Testis (tissue), 3 donors: ENCODE data around the gene LYST. TPM values are rescaled to one million over a fixed set of nuclear protein-coding genes. Genes with fewer than 3 reads are reported as not detected.
"Not testable (repeated sequence)": the region's sequence is repeated elsewhere in the genome, so short reads cannot be mapped to it uniquely, and the experiment has no call there.

Experiments
- DNase-seq: peaks from one replicate; pipeline ENCODE4 v3.0.0-alpha.2; 2019
- H3K27ac ChIP-seq, 2 donors: fragments of 200-600 bp; sonication (generic); one replicate each; pipeline ENCODE4 v1.5.1; 2019
- H3K27me3 ChIP-seq: fragments of 200-600 bp; sonication (generic); one replicate; pipeline ENCODE4 v1.5.1; 2019
- H3K36me3 ChIP-seq: fragments of 200-600 bp; sonication (generic); one replicate; pipeline ENCODE4 v1.5.1; 2017; ENCODE audit warnings: low read depth; ENCODE audit errors: missing control alignments
- H3K4me1 ChIP-seq: fragments of 200-600 bp; sonication (generic); one replicate; pipeline ENCODE4 v1.5.1; 2019
- H3K4me3 ChIP-seq, 2 donors: fragments of 200-600 bp; sonication (generic); one replicate each; pipeline ENCODE4 v1.5.1; 2017 to 2019
- H3K9me3 ChIP-seq: fragments of 200-600 bp; sonication (generic); one replicate; pipeline ENCODE4 v1.5.1; 2017
- POLR2A ChIP-seq: fragments of 450-650 bp; IDR thresholded peaks from one replicate; pipeline ENCODE4 v1.6.1; 2017; ENCODE audit warnings: antibody characterized with exemption, mild to moderate bottlenecking, moderate library complexity
- WGBS, 2 donors: methylation state at CpG; one replicate each; pipeline ENCODE4 v1.1.5; 2018; 5-methylcytosine and 5-hydroxymethylcytosine counted together
- intact Hi-C: fragments of 100-400 bp; cut with DNase I; formaldehyde crosslinking; loops from one replicate; pipeline ENCODE4 v1.15.1; 2023; ENCODE audit warnings: low total_unique reads
- polyA plus RNA-seq: library from polyadenylated mRNA; stranded (reverse); fragments of 350-450 nt; fragmentation: Illumina TruSeq; extraction: RNeasy Lipid Tissue Mini Kit (QIAGEN cat#74804); gene quantifications from one replicate; pipeline ENCODE4 v1.2.3, GENCODE V29; 2014; ENCODE audit warnings: low read depth, low replicate concordance; ENCODE audit not compliant: insufficient read depth
- total RNA-seq, 2 donors: library from RNA; depleted of rRNA; stranded (reverse); fragments of >200 nt; gene quantifications; one replicate each; pipeline ENCODE4 v1.2.3, GENCODE V29; 2016
- TF ChIP-seq, protein P1 (sequence below), 3 experiments: fragments of 450-650 bp in 2 of 3; fragments of 200-600 bp in 1 of 3; sonication (generic) in 1 of 3; IDR thresholded peaks; one replicate each; pipeline ENCODE4 v1.5.1; 2016 to 2019; ENCODE audit warnings: antibody characterized with exemption in 3 of 3, mild to moderate bottlenecking in 2 of 3, moderate library complexity in 1 of 3

LYST gene
- total and polyA plus RNA-seq, 3 donors from 2014 or later, result 22.9 to 69.1 (median 60.9) TPM

DNA sequence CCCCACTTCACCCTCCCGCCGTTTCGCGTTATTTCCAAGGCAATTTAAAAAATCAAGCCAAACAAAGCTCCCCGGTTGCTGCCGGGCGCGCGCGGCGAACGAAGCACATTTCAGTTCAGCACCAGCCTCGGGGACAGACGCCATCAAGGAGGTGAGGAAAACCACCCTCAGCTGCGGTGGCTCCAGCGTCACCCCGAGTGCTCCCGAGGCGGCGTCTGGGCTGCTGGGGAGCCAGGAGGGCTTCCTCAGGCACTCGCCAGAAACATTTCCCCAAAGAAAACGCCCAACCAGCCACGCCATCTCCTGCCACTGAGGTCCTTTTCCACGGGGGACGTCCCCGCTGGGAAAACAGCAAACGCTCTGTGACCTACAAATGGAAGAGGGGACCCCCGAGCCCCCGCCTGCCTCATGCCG lies 217.7 kb downstream of the LYST start:
- H3K4me3 ChIP-seq, result peak overlapping the region; percentile 41 to 60
- WGBS, 2 donors, result 0 to 1% methylated on average over 19 to 28 of the region's 30 CpGs
- no peaks in the 10 kb centered on the region for H3K36me3 ChIP-seq
- intact Hi-C loops, result no loop called here
- H3K27ac ChIP-seq, result no peak overlapping the region
- H3K9me3 ChIP-seq, result no peaks in the 10 kb centered on the region
- H3K27me3 ChIP-seq, result no peaks in the 10 kb centered on the region
- peak; percentile 59 for DNase-seq
- no peak for TF ChIP-seq POLR2A
- TF ChIP-seq, protein P1, sequence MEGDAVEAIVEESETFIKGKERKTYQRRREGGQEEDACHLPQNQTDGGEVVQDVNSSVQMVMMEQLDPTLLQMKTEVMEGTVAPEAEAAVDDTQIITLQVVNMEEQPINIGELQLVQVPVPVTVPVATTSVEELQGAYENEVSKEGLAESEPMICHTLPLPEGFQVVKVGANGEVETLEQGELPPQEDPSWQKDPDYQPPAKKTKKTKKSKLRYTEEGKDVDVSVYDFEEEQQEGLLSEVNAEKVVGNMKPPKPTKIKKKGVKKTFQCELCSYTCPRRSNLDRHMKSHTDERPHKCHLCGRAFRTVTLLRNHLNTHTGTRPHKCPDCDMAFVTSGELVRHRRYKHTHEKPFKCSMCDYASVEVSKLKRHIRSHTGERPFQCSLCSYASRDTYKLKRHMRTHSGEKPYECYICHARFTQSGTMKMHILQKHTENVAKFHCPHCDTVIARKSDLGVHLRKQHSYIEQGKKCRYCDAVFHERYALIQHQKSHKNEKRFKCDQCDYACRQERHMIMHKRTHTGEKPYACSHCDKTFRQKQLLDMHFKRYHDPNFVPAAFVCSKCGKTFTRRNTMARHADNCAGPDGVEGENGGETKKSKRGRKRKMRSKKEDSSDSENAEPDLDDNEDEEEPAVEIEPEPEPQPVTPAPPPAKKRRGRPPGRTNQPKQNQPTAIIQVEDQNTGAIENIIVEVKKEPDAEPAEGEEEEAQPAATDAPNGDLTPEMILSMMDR (IDR thresholded peaks at IDR 0.05), result no peak
- H3K4me1 ChIP-seq, result peaks cover 9% of the 10 kb centered on the region

DNA sequence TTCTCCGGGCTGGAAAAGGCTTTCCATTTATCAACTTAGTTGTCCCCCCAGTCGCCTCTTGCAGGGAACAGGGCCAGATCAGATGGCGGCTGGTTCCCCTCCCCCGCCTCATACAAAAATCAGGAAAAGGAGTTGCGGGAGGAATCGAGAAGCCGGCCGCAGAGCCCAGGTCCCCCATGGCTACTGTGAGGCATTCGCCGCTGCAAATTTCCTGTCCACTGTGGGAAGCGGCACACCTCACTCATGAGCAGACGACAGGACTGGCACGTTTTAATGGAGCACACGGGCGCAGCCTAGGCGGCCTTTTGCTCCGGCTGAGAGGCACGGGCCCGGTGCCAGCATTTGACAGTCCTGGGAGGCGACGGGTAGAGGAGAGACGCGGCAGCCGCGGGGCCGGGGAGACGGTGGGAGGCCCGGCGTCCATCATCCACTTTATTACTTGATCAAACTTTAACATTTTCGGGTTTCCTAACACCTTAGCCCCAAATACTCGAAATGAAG lies 218.2 kb downstream of the LYST start:
- Histone ChIP-seq H3K9me3 (no peaks in the 10 kb centered on the region), H3K36me3 (no peaks in the 10 kb centered on the region), H3K27ac (no peak overlapping the region), H3K4me3 (peak overlapping the region in 1 of 2 donors; percentile 60), H3K4me1 (peaks cover 9% of the 10 kb centered on the region), H3K27me3 (no peaks in the 10 kb centered on the region)
- intact Hi-C loops, result no loop called here
- 8 to 13% methylated on average over 8 to 31 of the region's 31 CpGs for WGBS, 2 donors
- TF ChIP-seq, protein P1 (IDR thresholded peaks at IDR 0.05), result no peak
- TF ChIP-seq POLR2A, result no peak
- no peak for DNase-seq

DNA sequence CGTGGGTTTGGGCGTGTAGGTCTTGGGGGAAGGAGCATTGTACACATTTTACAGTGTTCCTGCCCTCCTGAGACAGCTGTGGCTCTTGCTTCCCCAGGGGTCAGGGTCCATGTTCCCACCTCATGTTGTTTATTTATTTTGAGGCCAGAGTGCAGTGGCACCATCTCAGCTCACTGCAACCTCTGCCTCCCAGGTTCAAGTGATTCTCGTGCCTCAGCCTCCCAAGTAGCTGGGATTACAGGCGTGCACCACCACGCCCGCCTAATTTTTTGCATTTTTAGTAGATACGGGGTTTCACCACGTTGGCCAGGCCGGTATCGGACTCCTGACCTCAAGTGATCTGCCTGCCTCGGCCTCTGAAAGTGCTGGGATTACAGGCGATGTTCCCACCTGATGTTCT lies 219.2 kb downstream of the LYST start:
- H3K27me3 ChIP-seq, H3K4me3 ChIP-seq, H3K4me1 ChIP-seq, H3K9me3 ChIP-seq, H3K36me3 ChIP-seq, H3K27ac ChIP-seq, DNase-seq, intact Hi-C loops: not testable (repeated sequence)
- 81 to 84% methylated on average over 12 of the region's 12 CpGs for WGBS, 2 donors

DNA sequence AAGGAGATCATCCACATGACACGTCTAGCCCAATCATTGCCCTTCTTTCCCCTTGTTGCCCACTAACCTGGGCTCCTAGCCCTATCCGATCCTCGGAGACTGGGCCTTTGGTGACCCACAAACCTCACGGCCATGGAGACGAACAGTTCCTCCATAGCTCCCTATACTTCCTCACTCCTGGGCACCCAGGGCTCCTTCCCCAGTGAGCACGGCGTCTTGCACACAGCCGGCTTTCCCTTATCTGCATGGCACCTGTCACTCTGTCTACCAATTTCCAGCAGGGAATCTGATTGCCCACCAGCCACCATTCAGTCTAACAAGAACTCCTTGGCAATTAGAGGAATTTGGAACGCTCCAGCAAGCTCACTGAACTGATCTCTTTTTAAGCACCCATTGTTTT lies 220.2 kb downstream of the LYST start:
- no peak for DNase-seq
- peaks cover 9% of the 10 kb centered on the region for H3K4me1 ChIP-seq

DNA sequence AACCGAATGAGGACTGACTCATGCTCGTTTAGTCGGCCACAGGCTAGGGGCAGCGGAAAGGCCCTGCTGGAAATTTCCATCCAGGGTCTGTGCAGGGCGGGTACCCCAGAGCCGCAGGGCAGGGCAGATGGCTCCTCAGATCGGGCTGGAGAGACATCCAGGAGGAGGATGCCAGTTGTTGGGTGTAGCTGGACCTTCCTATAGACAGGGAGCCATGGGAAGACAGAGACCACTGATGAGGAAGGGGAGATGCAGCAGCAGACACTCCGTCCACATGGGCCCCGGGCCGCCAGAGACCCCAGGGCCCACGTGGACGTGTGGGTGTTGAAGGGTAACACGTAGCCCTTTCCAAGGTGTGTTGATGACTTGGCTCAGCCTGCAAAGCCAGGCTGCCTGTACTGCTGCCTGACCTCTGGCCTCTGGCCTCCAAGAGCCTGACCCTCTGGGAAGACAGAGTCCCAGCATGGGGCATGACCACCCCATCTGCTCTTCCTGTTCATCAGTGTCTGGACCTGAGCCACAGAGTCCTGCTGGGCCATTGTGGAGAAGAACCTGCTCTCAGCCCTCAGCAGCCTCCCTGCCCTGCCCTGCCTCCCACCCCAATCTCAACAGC lies 221.9 kb downstream of the LYST start:
- intact Hi-C loops, result no loop called here
- no peaks in the 10 kb centered on the region for H3K36me3 ChIP-seq
- DNase-seq, result no peak
- 85 to 87% methylated on average over 12 to 13 of the region's 13 CpGs for WGBS, 2 donors
- H3K4me3 ChIP-seq, result no peak overlapping the region
- no peaks in the 10 kb centered on the region for H3K27me3 ChIP-seq
- peaks cover 9% of the 10 kb centered on the region for H3K4me1 ChIP-seq
- no peak overlapping the region for H3K27ac ChIP-seq
- H3K9me3 ChIP-seq, result no peaks in the 10 kb centered on the region
- no peak for TF ChIP-seq POLR2A
- TF ChIP-seq, protein P1 (IDR thresholded peaks at IDR 0.05), result no peak

More for the DNA sequence above, 220.2 kb downstream of the LYST start:
- TF ChIP-seq POLR2A, result no peak
- TF ChIP-seq, protein P1 (IDR thresholded peaks at IDR 0.05), result no peak
- intact Hi-C loops, result no loop called here
- 88 to 89% methylated on average over 9 of the region's 9 CpGs for WGBS, 2 donors
- Histone ChIP-seq H3K9me3 (no peaks in the 10 kb centered on the region), H3K36me3 (no peaks in the 10 kb centered on the region), H3K27ac (no peak overlapping the region), H3K27me3 (no peaks in the 10 kb centered on the region), H3K4me3 (no peak overlapping the region)
